Adipose tissue (tissue), 3 donors: ENCODE data around the gene CLMP. TPM values are rescaled to one million over a fixed set of nuclear protein-coding genes. Genes with fewer than 3 reads are reported as not detected.
A peak's percentile ranks its signal among the peaks of the same experiment; 100 is the strongest.
"Not testable (repeated sequence)": the region's sequence is repeated elsewhere in the genome, so short reads cannot be mapped to it uniquely, and the experiment has no call there.

Source experiments
- H3K27ac ChIP-seq: one replicate; pipeline ENCODE4 v1.5.1; 2013; ENCODE audit warnings: low read depth, low read length
- WGBS, 3 donors: extraction: QIAGEN DNeasy Blood & Tissue Kit; methylation state at CpG; one replicate each; pipeline ENCODE4 v1.1.7; 2013; 5-methylcytosine and 5-hydroxymethylcytosine counted together
- polyA plus RNA-seq, 3 donors: library from polyadenylated mRNA; stranded (reverse); fragments of 200-250 nt; gene quantifications; one replicate each; pipeline ENCODE4 v1.2.3, GENCODE V29; 2013
- donor health status: healthy with polysubstance abuse.
- donor health status: Bipolar disorder and iron deficiency.
- donor health status: healthy.

CLMP gene
- polyA plus RNA-seq, 3 donors, result 8.4 to 58.0 (median 39.9) TPM

- no peak overlapping the region for H3K27ac ChIP-seq
- 80 to 92% (median 85%) methylated on average over 2 of the region's 2 CpGs for WGBS, 3 donors
Observed at GRCh38 chr11:123076484-123076883, 118.6 kb downstream of the CLMP start.

- no peak overlapping the region for H3K27ac ChIP-seq
- WGBS, 3 donors, result 79 to 94% (median 88%) methylated on average over 14 of the region's 14 CpGs
Observed at GRCh38 chr11:123073343-123074057, 121.5 kb downstream of the CLMP start.

DNA sequence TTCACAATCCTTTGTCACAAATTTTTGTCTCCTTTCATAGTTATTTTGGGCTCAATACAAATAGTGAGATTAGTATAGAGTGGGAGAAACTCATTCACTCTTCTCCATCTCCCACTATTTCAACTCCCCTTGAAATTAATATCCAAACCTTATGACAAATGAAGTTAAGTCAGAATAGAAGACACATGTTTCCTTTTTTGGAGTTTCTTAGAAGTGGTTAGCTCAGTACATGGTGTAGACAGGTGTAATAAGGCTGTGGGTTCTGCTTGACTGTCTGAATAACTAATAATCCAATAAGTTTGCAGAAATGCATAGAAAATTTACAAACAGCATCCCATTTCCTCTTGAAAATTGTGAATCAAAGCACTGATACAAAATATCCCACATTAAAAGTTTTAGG is 122.3 kb downstream of the CLMP start:
- no peak overlapping the region for H3K27ac ChIP-seq

DNA sequence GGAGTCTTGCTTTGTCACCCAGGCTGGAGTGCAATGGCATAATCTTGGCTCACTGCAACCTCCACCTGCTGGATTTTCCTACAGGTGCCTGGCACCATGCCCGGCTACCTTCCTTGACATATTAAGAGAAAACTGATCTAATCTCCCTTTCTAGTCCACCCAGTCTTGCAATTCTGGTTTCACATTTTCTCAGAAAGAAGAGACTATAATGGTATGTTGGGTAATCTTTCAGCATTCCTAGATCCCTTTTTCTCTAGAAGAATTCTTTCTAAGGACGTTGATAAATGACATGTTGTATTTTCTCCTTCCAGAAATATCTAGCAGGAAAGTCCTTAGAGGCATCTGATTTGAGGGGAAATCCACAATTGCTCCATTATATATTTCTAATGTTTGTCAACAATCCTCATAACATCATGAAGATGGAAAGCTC is 122.7 kb downstream of the CLMP start:
- H3K27ac ChIP-seq, result no peak overlapping the region
- 30 to 62% (median 49%) methylated on average over 2 of the region's 2 CpGs for WGBS, 3 donors

GRCh38 chr11:123069908-123070821 is 124.9 kb downstream of the CLMP start:
- 35 to 80% (median 43%) methylated on average over 5 of the region's 5 CpGs for WGBS, 3 donors
- H3K27ac ChIP-seq, result no peak overlapping the region

DNA sequence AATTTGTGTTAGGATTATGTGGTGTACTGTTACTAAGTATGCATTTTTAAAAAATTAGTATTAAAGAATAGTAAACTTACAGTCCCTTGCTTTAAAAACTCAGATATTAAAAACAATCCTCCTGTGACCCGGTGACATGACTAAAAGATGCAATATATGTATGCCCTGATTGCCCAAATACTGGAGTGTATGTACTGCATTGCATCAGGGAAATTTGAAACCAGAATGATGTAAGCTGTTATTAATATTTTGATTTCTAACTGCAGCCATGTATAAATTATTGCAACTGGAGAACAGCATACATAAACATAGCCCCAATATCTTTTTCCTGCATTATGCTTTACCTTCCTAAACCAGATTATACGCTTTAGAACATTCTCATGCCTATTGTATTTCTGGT is 129.4 kb downstream of the CLMP start:
- 83 to 91% (median 89%) methylated on average over 2 of the region's 2 CpGs for whole genome bisulfite sequencing, 3 donors
- H3K27ac ChIP-seq, result no peak overlapping the region

- H3K27ac ChIP-seq, result no peak overlapping the region
- WGBS, 3 donors, result 13 to 35% (median 34%) methylated on average over 9 of the region's 9 CpGs
Observed at GRCh38 chr11:123063826-123064657, 131.0 kb downstream of the CLMP start.

DNA sequence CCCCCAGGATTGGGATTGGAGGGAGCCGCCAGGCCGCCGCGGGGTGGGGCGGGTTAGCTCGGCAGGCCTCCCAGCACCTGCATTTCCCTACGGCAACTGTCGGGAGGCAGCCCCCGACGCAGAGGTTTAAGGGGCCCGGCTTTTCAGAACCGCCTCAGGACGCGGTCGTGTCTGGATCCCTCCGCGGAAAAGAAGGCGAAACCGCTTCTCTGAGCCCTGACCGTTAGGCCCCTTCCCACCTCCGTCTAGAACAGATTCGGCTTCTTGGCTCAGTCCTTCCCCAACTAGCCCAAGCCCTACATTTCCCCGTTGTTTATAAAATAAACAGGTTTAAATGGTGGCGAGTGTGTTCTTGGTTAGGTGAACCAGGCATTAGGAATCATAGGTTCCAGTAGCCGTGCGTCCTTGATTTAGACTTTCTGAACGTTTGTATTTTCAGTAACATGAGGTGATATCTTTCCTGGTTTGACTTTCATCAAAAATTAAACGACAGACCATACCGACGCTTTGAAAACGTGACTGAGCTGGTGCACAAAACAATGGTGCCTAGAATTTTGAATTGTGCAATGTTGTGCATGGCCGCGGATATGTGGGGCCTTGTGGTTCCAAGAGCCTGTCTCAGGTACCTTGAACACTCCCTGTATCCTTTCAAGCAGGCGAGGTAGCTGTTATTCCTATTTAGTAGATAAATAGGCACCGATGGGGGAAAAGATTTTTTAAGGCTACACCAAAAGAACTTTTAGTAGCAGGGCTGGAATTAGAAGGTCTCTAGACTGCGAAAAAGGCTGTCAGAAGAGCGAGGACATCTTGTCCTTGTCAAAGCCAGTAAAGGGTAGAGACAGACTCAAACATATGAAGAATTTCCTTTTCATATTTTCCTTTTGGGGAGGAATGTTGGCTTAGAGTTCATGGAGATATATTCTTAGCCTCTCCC is 131.9 kb downstream of the CLMP start:
- H3K27ac ChIP-seq, result peak overlapping the region; percentile 93
- WGBS, 3 donors, result 2 to 4% (median 2%) methylated on average over 36 to 37 of the region's 37 CpGs

DNA sequence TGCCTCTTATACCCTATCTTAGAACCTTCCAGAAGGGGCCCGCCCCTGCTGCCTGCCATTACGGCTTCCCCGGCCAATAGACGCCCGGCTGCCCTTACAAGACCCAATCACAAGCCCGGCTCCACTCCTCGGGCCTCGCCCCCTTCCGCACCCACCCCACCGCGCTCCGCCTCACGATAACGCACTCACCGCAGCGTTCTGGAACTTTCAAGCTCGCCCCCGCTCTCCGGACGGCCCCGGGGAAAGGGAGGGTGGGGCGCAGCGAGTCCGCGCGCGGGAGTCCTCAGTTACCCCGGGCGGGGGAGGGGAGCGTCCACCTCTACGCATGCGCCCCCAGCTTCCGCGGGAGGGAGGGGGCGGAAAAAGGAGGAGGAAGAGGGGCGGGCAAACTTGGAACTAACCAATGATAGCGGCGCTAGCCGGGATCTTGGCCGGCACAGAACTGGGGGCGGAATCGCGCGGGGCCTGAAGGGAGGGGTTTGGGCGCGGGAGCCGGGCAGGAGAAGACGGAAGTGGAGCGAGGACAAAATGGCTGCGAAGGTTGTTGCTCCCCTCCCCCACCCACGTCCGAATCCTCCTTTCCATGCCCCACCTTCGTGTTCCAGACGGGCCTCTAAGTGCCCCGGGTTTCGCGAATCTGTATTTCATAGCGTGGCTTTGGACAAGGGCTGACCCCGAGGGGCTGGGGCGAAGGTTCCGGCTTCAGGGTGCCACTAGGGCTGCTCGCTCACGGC is 132.7 kb downstream of the CLMP start:
- 0 to 1% (median 0%) methylated on average over 55 to 63 of the region's 63 CpGs for WGBS, 3 donors
- H3K27ac ChIP-seq, result peak overlapping the region; percentile 93

DNA sequence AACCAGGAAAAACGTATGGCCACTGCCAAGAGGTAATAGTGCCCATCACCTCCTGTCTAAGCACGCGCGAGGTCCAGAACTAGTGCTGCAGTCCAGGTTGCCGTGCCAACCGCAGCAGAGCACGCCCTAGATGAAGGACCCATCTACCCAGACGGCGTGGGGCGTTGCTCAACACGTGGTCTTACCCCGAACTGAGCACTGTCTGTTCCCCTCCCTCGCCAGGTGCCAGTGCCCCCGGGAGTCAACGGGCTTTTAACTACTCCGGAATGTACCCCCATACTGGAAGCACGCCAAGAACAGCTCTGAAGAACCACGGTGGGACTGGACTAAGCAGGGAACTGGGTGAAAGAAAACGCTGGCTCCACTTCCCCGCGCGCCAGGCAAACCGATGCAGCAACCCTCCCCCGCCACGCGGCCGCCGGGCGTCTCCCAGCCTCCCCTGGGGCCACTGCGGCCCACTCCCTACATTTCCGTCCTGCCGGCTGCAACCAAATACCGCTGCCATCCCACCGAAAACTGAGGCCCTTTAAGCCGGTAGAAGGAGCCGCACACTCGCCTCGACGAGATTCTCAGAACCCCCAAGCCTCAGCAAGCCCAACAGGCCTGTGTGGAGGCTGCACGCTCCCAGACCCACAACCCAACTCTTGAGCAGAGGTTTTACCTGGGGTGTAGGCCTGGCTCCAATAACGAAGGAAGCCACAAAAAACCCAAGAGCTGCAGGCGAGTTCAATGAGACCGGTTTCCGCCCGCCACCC is 133.5 kb downstream of the CLMP start, which contains the start of gene HSPA8:
HSPA8 (minus strand) TSS at position 734 of the 755 bp plus-strand sequence. CDS start 812 bp downstream, outside the sequence.
- H3K27ac ChIP-seq, result peak within 1 kb of the TSS; percentile 93

DNA sequence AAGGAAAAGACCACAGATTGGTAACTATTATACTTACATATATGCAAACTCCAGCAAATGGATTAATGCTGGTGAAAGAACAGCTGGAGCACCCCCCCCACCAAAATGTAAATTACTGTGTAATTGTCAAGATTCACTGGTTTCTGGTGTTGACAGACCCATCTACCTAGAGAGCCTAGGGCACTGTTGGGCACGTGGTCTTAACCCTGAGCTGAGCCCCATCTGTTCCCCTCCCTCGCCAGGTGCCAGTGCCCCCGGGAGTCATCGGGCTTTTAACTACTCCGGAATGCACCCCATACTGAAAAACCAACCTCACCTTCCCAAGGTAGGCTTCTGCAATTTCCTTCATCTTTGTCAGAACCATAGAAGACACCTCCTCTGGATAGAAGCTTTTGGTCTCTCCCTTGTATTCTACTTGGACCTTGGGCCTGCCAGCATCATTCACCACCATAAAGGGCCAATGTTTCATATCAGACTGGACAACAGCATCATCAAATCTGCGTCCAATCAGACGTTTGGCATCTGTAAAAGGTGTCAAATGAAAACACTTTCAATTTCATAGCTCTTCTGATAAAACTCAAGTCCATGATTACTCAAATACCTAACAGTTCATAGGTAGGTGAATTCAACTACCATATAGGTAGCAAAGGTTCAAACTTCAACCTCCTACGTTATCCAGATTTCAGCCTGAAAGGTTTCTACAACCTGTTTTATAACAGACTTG is 134.6 kb downstream of the CLMP start:
- H3K27ac ChIP-seq, result no peak overlapping the region
- 4 to 6% (median 5%) methylated on average over 8 of the region's 8 CpGs for WGBS, 3 donors

More for the DNA sequence above, 133.5 kb downstream of the CLMP start, which contains the start of gene HSPA8:
- 0% methylated on average over 45 of the region's 45 CpGs for WGBS, 3 donors

- not testable (repeated sequence) for H3K27ac ChIP-seq
- 31 to 54% (median 50%) methylated on average over 18 of the region's 18 CpGs for WGBS, 3 donors
Observed at GRCh38 chr11:123059041-123059920, 135.8 kb downstream of the CLMP start.

- H3K27ac ChIP-seq, result no peak overlapping the region
- 67 to 74% (median 70%) methylated on average over 5 of the region's 5 CpGs for WGBS, 3 donors
Observed at GRCh38 chr11:123057661-123058305, 137.3 kb downstream of the CLMP start.

GRCh38 chr11:123056835-123057491 is 138.1 kb downstream of the CLMP start:
- no peak overlapping the region for H3K27ac ChIP-seq
- 37 to 73% (median 68%) methylated on average over 3 of the region's 3 CpGs for WGBS, 3 donors
